GM19452 (cell line): ENCODE results near the gene TMEM108.

Experiments
- ATAC-seq: cut with Tn5 transposase; IDR thresholded peaks from one replicate; pipeline ENCODE4 v1.9.1; 2021; ENCODE audit not compliant: unreplicated experiment

The TMEM108 gene

GRCh38 chr3:133408961-133409360 lies 370.8 kb downstream of the TMEM108 start:
- no peak for ATAC-seq

GRCh38 chr3:133410191-133410892 lies 372.2 kb downstream of the TMEM108 start:
- no peak for ATAC-seq

- no peak for ATAC-seq
Measured at GRCh38 chr3:133412183-133413132, 374.3 kb downstream of the TMEM108 start.

DNA sequence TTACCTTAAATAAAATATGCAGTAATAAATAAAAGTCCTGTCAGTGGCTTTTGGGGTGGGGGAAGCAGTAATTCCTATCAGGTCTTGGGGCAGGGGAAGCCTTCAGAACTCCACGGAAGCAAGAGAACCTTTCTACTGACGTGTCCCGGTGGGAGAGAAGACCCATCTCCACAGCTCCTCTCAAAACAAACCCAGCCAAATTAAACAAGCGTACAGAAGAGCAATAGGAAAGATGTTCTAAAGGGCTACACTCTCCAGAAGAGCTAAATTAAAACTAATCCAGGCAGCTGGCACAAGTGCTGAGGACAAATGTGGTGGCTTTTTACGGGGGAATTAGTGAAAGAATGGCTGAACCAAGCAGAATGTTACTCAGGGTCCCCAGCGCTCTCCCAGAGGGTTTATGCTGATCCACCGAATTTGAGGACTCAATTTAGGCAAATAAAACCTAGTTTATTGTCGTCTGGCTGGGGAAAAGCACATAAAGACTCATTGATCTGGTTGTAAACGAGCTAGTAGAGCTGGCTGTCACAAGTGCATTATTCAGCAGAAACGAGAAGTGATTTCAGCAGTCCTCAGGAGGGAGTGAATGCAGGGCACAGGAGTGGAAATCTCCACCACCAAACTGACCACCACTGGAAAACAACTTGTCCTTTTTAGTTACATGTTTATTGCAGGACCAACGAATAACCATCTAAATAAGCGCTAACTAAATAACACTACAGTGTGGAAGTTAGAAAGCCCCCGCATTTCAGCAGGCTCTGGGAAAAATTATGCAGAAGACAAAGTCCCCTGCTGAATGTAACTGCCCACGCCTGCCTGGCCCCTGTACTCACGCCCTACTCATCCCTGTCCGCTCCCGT lies 375.2 kb downstream of the TMEM108 start:
- ATAC-seq, result no peak

DNA sequence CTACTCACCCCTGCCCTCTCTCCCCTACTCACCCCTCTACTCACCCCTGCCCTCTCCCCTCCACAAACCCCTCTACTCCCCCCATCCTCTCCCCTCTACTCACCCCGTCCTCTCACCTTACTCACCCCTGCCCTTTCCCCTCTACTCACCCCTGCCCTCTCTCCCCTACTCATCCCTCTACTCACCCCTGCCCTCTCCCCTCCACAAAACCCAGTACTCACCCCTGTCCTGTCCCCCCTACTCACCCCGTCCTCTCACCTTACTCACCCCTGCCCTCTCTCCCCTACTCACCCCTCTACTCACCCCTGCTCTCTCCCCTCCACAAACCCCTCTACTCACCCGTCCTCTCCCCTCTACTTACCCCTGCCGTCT lies 375.8 kb downstream of the TMEM108 start:
- ATAC-seq, result no peak

- ATAC-seq, result no peak
Measured at GRCh38 chr3:133418361-133418760, 380.2 kb downstream of the TMEM108 start.

DNA sequence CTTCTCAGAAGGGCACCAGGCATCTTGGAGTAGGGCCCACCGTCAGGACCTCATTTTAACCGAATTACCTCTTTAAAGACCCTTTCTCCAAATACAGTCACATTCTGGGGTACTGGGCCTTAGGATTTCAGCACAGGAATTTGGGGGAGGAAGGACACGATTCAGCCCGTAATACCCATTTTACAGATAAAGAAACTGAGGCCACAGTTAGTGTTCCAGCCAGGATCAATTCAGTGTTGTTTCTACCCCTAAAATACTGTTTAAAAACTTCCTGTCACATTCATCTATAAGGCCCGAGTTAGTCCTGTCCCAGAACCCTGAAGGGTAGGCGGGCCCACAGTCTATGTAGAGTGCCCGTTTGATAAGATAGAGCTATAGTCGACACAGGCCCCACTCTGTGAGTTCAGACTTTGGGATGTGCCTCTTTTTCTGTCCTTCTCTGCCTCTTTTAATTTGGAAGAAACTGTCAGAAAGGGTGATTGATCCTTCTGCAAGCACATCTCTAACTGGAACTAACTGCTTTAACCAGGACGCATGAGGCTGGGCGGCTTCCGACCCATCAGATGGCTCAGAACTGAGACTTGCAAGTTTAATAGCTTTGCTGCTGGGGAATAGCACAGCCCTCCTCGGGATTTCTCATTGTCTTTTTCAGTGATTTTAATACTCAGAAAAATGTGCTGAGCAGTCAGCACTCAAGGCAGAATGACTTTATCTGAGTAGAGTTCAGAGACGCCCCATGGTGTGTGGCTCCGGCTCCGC lies 381.1 kb downstream of the TMEM108 start:
- no peak for ATAC-seq

GRCh38 chr3:133424937-133425869 lies 387.0 kb downstream of the TMEM108 start:
- ATAC-seq, result peak; percentile 54

- ATAC-seq, result no peak
Measured at GRCh38 chr3:133425898-133426297, 387.7 kb downstream of the TMEM108 start.

DNA sequence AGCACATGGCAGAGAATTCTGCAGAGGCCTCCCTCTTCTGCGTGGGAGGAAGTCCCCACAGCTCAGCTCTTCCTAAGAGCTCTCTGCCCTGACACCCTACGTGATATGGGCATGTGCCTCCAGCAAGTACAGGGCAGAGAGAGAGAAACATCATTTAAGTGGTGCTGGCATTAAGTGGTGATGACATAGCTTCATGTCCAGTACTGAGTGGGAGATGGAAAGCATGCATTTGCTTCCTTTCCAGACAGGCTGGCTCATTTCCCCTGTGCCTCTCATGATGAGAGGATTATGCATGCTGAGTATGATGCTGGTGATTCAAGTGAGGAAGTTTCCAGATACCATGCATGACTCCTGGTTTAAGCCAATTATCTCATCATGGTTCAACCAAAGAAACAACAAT lies 388.5 kb downstream of the TMEM108 start:
- no peak for ATAC-seq

DNA sequence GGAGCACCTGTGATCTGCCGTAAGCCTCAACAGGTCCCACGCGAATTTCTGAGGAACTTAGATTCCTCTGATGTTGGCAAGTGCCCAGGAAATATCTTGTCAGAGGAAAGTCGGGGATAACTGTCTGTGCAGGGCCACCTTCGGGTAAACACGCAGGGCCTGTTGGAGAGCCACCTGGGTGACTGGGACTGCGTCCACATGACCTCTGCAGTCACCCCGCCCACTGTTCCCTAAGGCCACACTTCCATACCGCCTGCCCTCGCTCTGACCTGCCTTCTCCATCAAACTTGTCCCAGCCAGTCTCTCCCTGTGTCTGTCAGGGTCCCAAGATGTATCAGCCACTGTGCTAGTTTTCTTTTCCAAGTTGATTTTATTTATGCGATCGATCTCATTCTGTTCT lies 390.4 kb downstream of the TMEM108 start:
- no peak for ATAC-seq

DNA sequence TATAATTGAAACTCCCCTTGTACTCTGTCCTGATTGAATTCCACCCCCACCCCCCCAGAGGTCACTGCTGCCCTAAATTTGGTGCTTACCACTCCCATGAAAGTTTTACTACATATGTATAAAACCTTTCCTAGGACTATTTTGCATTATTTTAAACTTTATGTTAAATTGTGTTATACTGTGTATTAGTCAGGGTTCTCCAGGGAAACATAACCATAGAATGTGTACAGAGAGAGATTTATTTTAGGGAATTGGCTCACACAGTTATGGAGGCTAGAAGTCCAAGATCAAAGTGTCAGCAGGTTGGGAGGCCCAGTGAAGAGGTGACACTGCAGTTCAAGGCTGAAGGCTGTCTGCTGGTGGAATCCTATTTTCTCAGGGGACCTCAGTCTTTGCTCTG lies 390.9 kb downstream of the TMEM108 start:
- ATAC-seq, result no peak

DNA sequence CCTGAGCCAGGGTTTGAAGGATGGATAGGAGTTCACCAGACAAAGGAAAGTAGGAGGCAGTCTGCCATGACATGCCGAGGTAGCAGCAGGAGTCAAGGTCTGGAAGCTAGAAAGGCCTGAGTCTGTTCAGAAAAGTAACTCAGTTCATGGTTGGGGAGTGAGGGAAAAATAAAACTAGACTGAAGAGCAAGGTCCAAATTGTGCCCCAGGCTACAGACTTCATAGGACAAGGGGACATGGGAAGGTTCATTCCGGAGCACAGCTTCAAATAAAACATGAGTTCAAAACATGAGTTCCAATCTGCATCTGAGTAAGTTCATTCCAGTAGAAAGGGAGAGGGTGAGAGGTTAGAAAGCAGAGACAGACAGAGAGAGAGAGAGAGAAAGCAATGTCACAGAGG lies 401.4 kb downstream of the TMEM108 start:
- ATAC-seq, result no peak

DNA sequence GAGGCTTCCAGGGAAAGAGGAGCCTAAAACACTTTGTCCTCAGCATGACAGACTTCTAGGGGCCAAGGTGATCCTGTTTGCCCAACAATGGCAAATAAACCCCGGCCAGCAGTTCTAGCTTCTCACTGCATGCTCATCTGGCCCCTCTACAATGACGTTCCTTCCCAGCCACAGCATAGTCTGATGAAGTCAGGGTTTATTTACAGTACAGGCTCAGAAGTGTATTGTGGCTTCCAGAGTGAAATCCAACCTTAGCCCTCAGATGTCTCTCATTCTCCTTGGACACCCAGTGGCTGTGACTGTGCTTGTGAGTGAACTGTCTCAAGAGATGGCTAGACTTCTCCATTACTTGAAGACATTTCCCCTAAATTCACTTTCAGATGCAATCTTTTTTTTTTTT lies 402.5 kb downstream of the TMEM108 start:
- no peak for ATAC-seq

DNA sequence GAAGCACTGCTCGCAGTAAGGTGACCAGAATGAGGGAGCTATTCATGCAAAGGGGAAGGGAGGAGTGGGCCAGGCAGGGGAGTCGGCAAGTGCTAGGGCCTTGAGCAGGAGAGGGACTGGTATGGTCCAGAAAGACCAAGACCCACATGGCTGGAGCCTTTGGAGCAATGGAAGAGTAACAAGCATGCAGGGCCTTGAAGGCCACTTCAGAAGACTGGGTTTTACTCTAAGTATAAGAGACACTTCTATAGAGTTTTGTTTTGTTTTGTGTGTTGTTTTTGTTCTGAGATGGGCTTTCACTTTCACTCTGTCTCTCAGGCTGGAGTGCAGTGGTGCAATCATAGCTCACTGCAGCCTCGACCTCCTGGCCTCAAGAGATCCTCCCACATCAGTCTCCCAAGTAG lies 403.7 kb downstream of the TMEM108 start:
- peak; percentile 64 for ATAC-seq

DNA sequence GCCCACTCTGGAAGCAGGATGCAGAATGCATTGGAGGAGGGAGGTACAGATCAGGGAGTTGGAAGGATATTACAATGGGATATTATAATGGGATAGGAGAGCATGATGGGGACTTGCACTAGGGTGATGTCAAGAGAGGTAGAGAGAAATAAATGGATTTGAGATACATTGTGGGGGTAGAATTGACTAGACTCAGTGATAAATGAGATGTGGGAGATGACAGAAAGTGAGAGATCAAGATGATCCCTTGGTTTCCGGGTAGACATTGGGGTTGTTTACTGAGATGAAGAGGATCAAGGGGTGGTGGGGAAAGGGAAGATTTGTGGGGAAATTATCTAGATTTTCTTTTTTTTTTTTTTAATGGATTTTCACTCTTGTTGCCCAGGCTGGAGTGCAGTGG lies 404.3 kb downstream of the TMEM108 start:
- no peak for ATAC-seq

- no peak for ATAC-seq
Measured at GRCh38 chr3:133443649-133444422, 405.6 kb downstream of the TMEM108 start.

GRCh38 chr3:133444423-133444774 lies 406.2 kb downstream of the TMEM108 start:
- no peak for ATAC-seq

- ATAC-seq, result no peak
Measured at GRCh38 chr3:133445108-133445507, 406.9 kb downstream of the TMEM108 start.
